HCEC 1CT (cell line): ENCODE results near the gene ZBTB25.
"Not testable (repeated sequence)": the region's sequence is repeated elsewhere in the genome, so short reads cannot be mapped to it uniquely, and the experiment has no call there.

Experiments
- DNase-seq: peaks from one replicate; pipeline ENCODE4 v3.0.0-alpha.2; 2017

Gene ZBTB25

GRCh38 chr14:64503434-64504309, at the start of gene ZBTB25:
Gene ZBTB25, minus strand, starts transcription at chr14:64503838. Its CDS starts 13,305 bp downstream, at chr14:64490533.
- DNase-seq = peak; percentile 96

- no peak for DNase-seq
These were observed 47.1 kb upstream of the ZBTB25 start for GRCh38 chr14:64550621-64551333.

- DNase-seq = no peak
These were observed 46.4 kb upstream of the ZBTB25 start, which contains the start of gene PPP1R36 for GRCh38 chr14:64549791-64550620. Gene PPP1R36, plus strand, starts transcription at chr14:64549961. Its CDS starts 37 bp downstream, at chr14:64549998.

GRCh38 chr14:64549016-64549415, 45.4 kb upstream of the ZBTB25 start:
- no peak for DNase-seq

- DNase-seq = no peak
These were observed 41.1 kb upstream of the ZBTB25 start for GRCh38 chr14:64544607-64545312.

- DNase-seq = no peak
These were observed 39.2 kb upstream of the ZBTB25 start for GRCh38 chr14:64542836-64543201.

- no peak for DNase-seq
These were observed 38.6 kb upstream of the ZBTB25 start for GRCh38 chr14:64541972-64542835.

GRCh38 chr14:64541261-64541971, 37.8 kb upstream of the ZBTB25 start:
- no peak for DNase-seq

- peak; percentile 97 for DNase-seq
These were observed 36.9 kb upstream of the ZBTB25 start, which contains the start of gene HSPA2 for GRCh38 chr14:64540208-64541202. Gene HSPA2, plus strand, starts transcription at chr14:64540741. Its CDS starts 109 bp downstream, at chr14:64540850.

- DNase-seq = no peak
These were observed 33.0 kb upstream of the ZBTB25 start for GRCh38 chr14:64536488-64537245.

GRCh38 chr14:64531567-64531966, 27.9 kb upstream of the ZBTB25 start:
- DNase-seq = no peak

- no peak for DNase-seq
These were observed 21.7 kb upstream of the ZBTB25 start for GRCh38 chr14:64525354-64525753.

- no peak for DNase-seq
These were observed 19.1 kb upstream of the ZBTB25 start for GRCh38 chr14:64522591-64523355.

- DNase-seq = no peak
These were observed 17.1 kb upstream of the ZBTB25 start for GRCh38 chr14:64520699-64521098.

- DNase-seq = no peak
These were observed 14.6 kb upstream of the ZBTB25 start for GRCh38 chr14:64518229-64518628.

GRCh38 chr14:64517667-64518066, 14.0 kb upstream of the ZBTB25 start:
- DNase-seq = not testable (repeated sequence)

GRCh38 chr14:64516969-64517368, 13.3 kb upstream of the ZBTB25 start:
- DNase-seq = no peak

GRCh38 chr14:64515053-64515452, 11.4 kb upstream of the ZBTB25 start:
- no peak for DNase-seq
